ENCODE results near the gene TBC1D14.

The TBC1D14 gene

GRCh38 chr4:6892909-6893202, 16.8 kb upstream of the TBC1D14 start:
- Histone ChIP-seq H3K27me3 (ENCODE audit: control insufficient read depth, insufficient read depth, low read length) (no peaks in the 10 kb centered on the region), H3K36me3 (ENCODE audit: control insufficient read depth, insufficient read depth, low read length) (no peaks in the 10 kb centered on the region), H3K27ac (ENCODE audit: low read depth, low read length) (no peak overlapping the region), H3K4me3 (ENCODE audit: low read length) (no peak overlapping the region), H3K9ac (ENCODE audit: low read length) (no peak overlapping the region), H3K4me1 (ENCODE audit: control insufficient read depth, insufficient read depth, low read length) (no peaks in the 10 kb centered on the region)

- no peak overlapping the region for H3K27ac ChIP-seq (ENCODE audit: low read depth, low read length)
- no peaks in the 10 kb centered on the region for H3K4me1 ChIP-seq (ENCODE audit: control insufficient read depth, insufficient read depth, low read length)
- no peak overlapping the region for H3K4me3 ChIP-seq (ENCODE audit: low read length)
- no peak overlapping the region for H3K9ac ChIP-seq (ENCODE audit: low read length)
- H3K36me3 ChIP-seq (ENCODE audit: control insufficient read depth, insufficient read depth, low read length): no peaks in the 10 kb centered on the region
- no peaks in the 10 kb centered on the region for H3K27me3 ChIP-seq (ENCODE audit: control insufficient read depth, insufficient read depth, low read length)
Measured at GRCh38 chr4:6893449-6894085, 16.1 kb upstream of the TBC1D14 start.

DNA sequence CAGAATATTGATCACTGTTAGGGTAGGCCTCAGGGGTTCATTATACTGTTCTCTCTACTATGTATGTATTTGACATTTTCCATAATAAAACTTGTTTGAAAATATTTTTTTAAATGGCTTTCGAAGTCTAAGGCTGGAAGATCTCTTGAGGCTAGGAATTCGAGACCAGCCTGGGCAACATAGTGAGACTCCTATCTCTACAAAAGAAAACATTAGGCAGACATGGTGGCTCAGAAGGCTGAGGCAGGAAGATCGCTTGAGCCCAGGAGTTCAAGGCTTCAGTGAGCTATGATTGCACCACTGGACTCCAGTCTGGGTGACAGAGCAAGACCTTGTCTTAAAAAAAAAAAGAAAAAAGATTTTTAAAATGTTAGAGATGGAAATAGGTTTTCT, 15.5 kb upstream of the TBC1D14 start:
- Histone ChIP-seq H3K36me3 (ENCODE audit: control insufficient read depth, insufficient read depth, low read length) (no peaks in the 10 kb centered on the region), H3K4me3 (ENCODE audit: low read length) (no peak overlapping the region), H3K9ac (ENCODE audit: low read length) (no peak overlapping the region), H3K27me3 (ENCODE audit: control insufficient read depth, insufficient read depth, low read length) (no peaks in the 10 kb centered on the region), H3K27ac (ENCODE audit: low read depth, low read length) (no peak overlapping the region), H3K4me1 (ENCODE audit: control insufficient read depth, insufficient read depth, low read length) (no peaks in the 10 kb centered on the region)

DNA sequence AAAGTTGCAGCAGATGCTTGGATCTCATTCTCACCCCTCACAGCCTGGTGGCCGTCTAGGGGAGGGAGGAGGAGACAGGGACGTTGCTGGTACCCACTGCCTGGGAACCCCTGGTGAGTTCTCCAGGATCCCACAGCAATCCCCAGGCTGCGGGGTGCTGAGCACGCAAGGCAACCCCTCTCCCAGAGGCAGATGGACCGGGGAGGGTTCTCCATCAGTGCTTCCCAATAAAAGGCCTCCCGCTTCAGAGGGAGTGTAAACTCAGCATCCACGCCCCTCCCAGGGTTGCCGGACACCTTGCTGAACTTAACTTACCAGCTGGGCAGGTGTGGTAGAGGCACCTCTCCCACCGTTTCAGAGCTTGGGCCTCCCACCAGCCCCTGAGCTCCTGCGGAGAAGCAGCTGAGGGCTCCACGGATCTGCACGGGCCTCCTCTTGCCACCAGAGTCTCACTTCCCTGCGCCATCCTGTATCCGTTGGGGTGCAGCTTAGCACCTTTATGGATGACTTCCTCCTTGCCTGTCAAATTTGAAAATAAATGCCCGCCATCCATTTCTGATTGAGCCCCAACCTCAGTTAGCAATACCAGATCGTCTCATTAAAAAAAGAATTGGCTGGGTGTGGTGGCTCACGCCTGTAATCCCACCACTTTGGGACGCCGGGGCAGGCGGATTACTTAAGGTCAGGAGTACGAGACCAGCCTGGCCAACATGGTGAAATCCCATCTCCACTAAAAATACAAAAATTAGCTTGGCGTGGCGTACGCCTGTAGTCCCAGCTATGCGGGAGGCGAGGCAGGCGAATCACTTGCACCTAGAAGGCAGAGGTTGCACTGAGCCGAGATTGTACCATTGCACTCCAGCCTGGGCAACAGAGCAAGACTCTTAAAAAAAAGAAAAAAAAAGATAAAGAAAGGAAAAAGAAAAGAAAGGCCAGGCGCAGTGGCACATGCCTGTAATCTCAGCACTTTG, 14.8 kb upstream of the TBC1D14 start:
- Histone ChIP-seq H3K4me1 (ENCODE audit: control insufficient read depth, insufficient read depth, low read length) (no peaks in the 10 kb centered on the region), H3K9ac (ENCODE audit: low read length) (no peak overlapping the region), H3K36me3 (ENCODE audit: control insufficient read depth, insufficient read depth, low read length) (no peaks in the 10 kb centered on the region), H3K27ac (ENCODE audit: low read depth, low read length) (no peak overlapping the region), H3K4me3 (ENCODE audit: low read length) (no peak overlapping the region), H3K27me3 (ENCODE audit: control insufficient read depth, insufficient read depth, low read length) (no peaks in the 10 kb centered on the region)

DNA sequence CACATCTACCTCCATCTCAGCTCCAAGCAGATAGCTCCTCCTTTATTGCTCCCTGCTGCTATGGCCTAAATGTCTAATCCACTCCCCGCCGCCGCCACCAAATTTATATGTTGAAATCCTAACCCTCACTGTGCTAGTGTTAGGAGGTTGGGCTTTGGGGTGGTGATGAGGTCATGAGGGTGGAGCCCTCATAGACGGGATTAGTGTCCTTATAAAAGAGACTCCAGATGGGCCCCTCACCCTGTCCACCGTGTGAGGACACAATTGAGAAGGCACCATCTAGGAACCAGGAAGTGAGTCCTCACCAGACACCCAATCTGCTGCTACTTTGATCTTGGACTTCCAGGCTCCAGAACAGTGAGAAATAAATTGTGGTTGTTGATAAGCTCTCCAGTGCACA, 13.6 kb upstream of the TBC1D14 start:
- Histone ChIP-seq H3K36me3 (ENCODE audit: control insufficient read depth, insufficient read depth, low read length) (no peaks in the 10 kb centered on the region), H3K4me3 (ENCODE audit: low read length) (no peak overlapping the region), H3K27me3 (ENCODE audit: control insufficient read depth, insufficient read depth, low read length) (no peaks in the 10 kb centered on the region), H3K4me1 (ENCODE audit: control insufficient read depth, insufficient read depth, low read length) (no peaks in the 10 kb centered on the region), H3K27ac (ENCODE audit: low read depth, low read length) (no peak overlapping the region), H3K9ac (ENCODE audit: low read length) (no peak overlapping the region)

GRCh38 chr4:6898763-6899162, 10.9 kb upstream of the TBC1D14 start:
- no peak overlapping the region for H3K27ac ChIP-seq (ENCODE audit: low read depth, low read length)
- H3K4me3 ChIP-seq (ENCODE audit: low read length): no peak overlapping the region

GRCh38 chr4:6900181-6900812, 9.3 kb upstream of the TBC1D14 start:
- Histone ChIP-seq H3K36me3 (ENCODE audit: control insufficient read depth, insufficient read depth, low read length) (no peaks in the 10 kb centered on the region), H3K9ac (ENCODE audit: low read length) (no peak overlapping the region), H3K4me1 (ENCODE audit: control insufficient read depth, insufficient read depth, low read length) (no peaks in the 10 kb centered on the region), H3K4me3 (ENCODE audit: low read length) (no peak overlapping the region), H3K27ac (ENCODE audit: low read depth, low read length) (no peak overlapping the region), H3K27me3 (ENCODE audit: control insufficient read depth, insufficient read depth, low read length) (no peaks in the 10 kb centered on the region)

More at GRCh38 chr4:6898763-6899162, 10.9 kb upstream of the TBC1D14 start:
- no peaks in the 10 kb centered on the region for H3K4me1 ChIP-seq (ENCODE audit: control insufficient read depth, insufficient read depth, low read length)
- no peak overlapping the region for H3K9ac ChIP-seq (ENCODE audit: low read length)
- H3K36me3 ChIP-seq (ENCODE audit: control insufficient read depth, insufficient read depth, low read length): no peaks in the 10 kb centered on the region
- no peaks in the 10 kb centered on the region for H3K27me3 ChIP-seq (ENCODE audit: control insufficient read depth, insufficient read depth, low read length)

GRCh38 chr4:6900956-6901355, 8.7 kb upstream of the TBC1D14 start:
- no peaks in the 10 kb centered on the region for H3K27me3 ChIP-seq (ENCODE audit: control insufficient read depth, insufficient read depth, low read length)
- no peak overlapping the region for H3K9ac ChIP-seq (ENCODE audit: low read length)
- no peaks in the 10 kb centered on the region for H3K36me3 ChIP-seq (ENCODE audit: control insufficient read depth, insufficient read depth, low read length)
- H3K4me3 ChIP-seq (ENCODE audit: low read length): no peak overlapping the region
- no peak overlapping the region for H3K27ac ChIP-seq (ENCODE audit: low read depth, low read length)
- H3K4me1 ChIP-seq (ENCODE audit: control insufficient read depth, insufficient read depth, low read length): no peaks in the 10 kb centered on the region

GRCh38 chr4:6901669-6902317, 7.8 kb upstream of the TBC1D14 start:
- Histone ChIP-seq H3K27me3 (ENCODE audit: control insufficient read depth, insufficient read depth, low read length) (no peaks in the 10 kb centered on the region), H3K4me1 (ENCODE audit: control insufficient read depth, insufficient read depth, low read length) (no peaks in the 10 kb centered on the region), H3K9ac (ENCODE audit: low read length) (no peak overlapping the region), H3K27ac (ENCODE audit: low read depth, low read length) (no peak overlapping the region), H3K36me3 (ENCODE audit: control insufficient read depth, insufficient read depth, low read length) (no peaks in the 10 kb centered on the region), H3K4me3 (ENCODE audit: low read length) (no peak overlapping the region)

GRCh38 chr4:6902318-6903042, 7.1 kb upstream of the TBC1D14 start:
- Histone ChIP-seq H3K4me1 (ENCODE audit: control insufficient read depth, insufficient read depth, low read length) (no peaks in the 10 kb centered on the region), H3K36me3 (ENCODE audit: control insufficient read depth, insufficient read depth, low read length) (no peaks in the 10 kb centered on the region), H3K27me3 (ENCODE audit: control insufficient read depth, insufficient read depth, low read length) (no peaks in the 10 kb centered on the region), H3K27ac (ENCODE audit: low read depth, low read length) (no peak overlapping the region), H3K9ac (ENCODE audit: low read length) (no peak overlapping the region), H3K4me3 (ENCODE audit: low read length) (no peak overlapping the region)

DNA sequence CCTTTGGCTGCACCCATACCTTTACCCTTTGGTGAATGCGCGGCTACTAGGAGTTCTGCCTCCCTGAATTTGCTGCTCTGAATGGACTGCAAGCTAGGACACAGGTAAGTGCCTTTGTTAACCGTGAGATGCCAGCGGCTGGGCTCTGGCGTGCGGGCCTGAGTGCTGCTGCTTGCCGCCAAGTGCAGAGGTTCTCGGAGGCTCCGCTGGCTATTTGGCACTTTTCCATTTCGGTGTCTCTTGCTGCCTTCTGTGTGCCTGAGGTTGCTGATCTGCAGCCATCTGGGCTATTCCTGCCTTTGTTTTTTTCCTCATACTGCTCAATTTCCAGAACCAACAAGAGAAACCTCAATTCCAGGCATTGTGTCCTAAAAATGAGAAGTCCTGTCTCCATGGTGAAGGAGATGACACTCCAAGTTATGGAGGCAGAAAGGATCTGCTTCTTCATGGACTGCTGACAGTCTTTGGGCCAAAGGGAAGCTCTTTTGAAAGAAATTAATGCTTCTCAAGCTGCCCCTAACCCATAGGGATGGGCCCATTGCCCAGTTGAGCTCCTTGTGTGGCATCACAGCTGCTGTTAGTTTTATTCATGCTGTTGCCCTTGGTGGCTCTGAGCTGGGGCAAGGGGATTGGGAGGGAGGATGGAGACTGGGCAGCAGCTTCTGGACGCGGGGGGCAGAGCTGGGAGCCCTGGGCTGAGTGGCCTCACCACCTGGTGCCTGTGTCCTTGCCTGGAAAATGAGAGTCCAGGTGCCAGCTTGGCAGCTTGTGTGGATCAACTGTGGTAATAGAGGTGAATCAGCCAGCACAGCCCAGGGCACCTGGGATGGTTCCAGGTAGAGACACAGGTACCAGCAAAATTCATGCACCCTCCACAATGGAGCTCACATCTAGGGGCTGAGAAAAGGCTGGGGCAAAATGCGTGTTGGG, 3.8 kb upstream of the TBC1D14 start:
- Histone ChIP-seq H3K9ac (ENCODE audit: low read length) (no peak overlapping the region), H3K27me3 (ENCODE audit: control insufficient read depth, insufficient read depth, low read length) (no peaks in the 10 kb centered on the region)

More for the DNA sequence above, 3.8 kb upstream of the TBC1D14 start:
- Histone ChIP-seq H3K4me3 (ENCODE audit: low read length) (no peak overlapping the region), H3K36me3 (ENCODE audit: control insufficient read depth, insufficient read depth, low read length) (no peaks in the 10 kb centered on the region), H3K27ac (ENCODE audit: low read depth, low read length) (no peak overlapping the region), H3K4me1 (ENCODE audit: control insufficient read depth, insufficient read depth, low read length) (peaks cover 8% of the 10 kb centered on the region)

Data from rectal smooth muscle tissue (tissue), 1 donor.